Measurements from ENCODE around the gene C2CD2L. TPM values are rescaled to one million over a fixed set of nuclear protein-coding genes. Genes with fewer than 3 reads are reported as not detected.
"Not testable (repeated sequence)": the region's sequence is repeated elsewhere in the genome, so short reads cannot be mapped to it uniquely, and the experiment has no call there.

C2CD2L gene
- total RNA-seq: 10 to 100 TPM; 16.5 to 26.4 TPM

GRCh38 chr11:119106564-119107537, at the start of gene C2CD2L:
Gene C2CD2L (plus strand): TSS chr11:119107344. CDS start chr11:119107742, 398 bp downstream.
- ATAC-seq (replicated peaks): peak; percentile 90
- H3K9me3 Mint-ChIP-seq: no peaks in the 10 kb centered on the region
- H3K4me1 Mint-ChIP-seq: peaks cover 14% of the 10 kb centered on the region
- H3K4me3 Mint-ChIP-seq: peak within 1 kb of the TSS; percentile 98
- peak within 1 kb of the TSS; percentile 95 for H3K27ac Mint-ChIP-seq
- H3K36me3 Mint-ChIP-seq (ENCODE audit: low read depth): peaks cover 31% of the 10 kb centered on the region
- no peaks in the 10 kb centered on the region for H3K27me3 Mint-ChIP-seq

DNA sequence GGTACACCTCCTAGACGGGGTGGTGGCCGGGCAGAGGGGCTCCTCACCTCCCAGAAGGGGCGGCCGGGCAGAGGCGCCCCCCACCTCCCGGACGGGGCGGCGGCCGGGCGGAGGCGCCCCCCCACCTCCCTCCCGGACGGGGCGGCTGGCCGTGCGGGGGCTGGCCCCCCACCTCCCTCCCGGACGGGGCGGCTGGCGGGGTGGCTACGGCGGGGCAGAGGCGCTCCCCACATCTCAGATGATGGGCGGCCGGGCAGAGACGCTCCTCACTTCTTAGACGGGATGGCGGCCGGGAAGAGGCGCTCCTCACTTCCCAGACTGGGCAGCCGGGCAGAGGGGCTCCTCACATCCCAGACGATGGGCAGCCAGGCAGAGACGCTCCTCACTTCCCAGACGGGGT, 48.0 kb upstream of the C2CD2L start:
- peaks cover 40% of the 10 kb centered on the region for H3K36me3 Mint-ChIP-seq (ENCODE audit: low read depth)
- H3K9me3 Mint-ChIP-seq; H3K27me3 Mint-ChIP-seq; H3K4me3 Mint-ChIP-seq; ATAC-seq (replicated peaks); H3K27ac Mint-ChIP-seq: not testable (repeated sequence)
- H3K4me1 Mint-ChIP-seq: peaks cover 17% of the 10 kb centered on the region

DNA sequence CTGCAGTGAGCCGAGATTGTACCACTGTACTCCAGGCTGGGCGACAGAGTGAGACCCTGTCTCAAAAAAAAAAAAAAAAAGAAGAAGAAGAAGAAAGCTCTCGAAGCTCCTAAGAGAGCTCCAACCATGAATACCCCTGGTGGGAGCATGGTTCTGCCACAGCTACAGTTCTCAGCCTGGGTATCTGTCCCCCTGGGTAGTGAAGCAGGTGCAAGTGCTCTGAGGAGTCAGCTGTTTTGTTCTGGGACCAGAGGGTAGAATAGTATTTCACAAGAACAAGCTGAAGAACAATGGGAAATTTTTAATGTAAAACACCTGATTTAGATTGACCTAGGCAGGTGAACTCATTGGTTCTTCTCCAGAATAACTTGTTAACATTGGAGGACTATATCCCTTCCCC, 45.9 kb upstream of the C2CD2L start:
- Mint-ChIP-seq H3K4me3 (no peak overlapping the region), H3K9me3 (no peaks in the 10 kb centered on the region), H3K36me3 (ENCODE audit: low read depth) (peaks cover 29% of the 10 kb centered on the region), H3K27ac (no peak overlapping the region), H3K4me1 (peaks cover 21% of the 10 kb centered on the region), H3K27me3 (no peaks in the 10 kb centered on the region)
- ATAC-seq (replicated peaks): no peak

DNA sequence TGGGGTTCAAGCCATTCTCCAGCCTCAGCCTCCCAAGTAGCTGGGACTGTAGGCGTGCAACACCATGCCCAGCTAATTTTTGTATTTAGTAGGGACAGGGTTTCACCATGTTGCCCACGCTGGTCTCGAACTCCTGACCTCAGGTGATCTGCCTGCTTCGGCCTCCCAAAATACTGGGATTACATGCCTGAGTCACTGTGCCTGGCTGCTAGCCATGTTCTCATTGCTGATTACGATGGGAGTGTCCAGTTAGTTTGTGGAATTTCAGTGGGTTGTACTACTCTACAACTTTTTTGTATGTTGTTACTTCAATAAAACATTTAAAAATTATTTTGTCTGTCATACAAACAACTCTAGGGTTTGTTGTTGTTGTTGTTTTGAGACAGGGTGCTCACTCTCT, 44.4 kb upstream of the C2CD2L start:
- Mint-ChIP-seq H3K27me3 (no peaks in the 10 kb centered on the region), H3K4me1 (peaks cover 21% of the 10 kb centered on the region)

GRCh38 chr11:119065369-119065768, 41.8 kb upstream of the C2CD2L start:
- H3K9me3 Mint-ChIP-seq: no peaks in the 10 kb centered on the region
- peak overlapping the region; percentile 97 for H3K4me3 Mint-ChIP-seq
- H3K36me3 Mint-ChIP-seq (ENCODE audit: low read depth): peaks cover 45% of the 10 kb centered on the region
- ATAC-seq (replicated peaks): peak; percentile 20
- no peaks in the 10 kb centered on the region for H3K27me3 Mint-ChIP-seq
- peaks cover 22% of the 10 kb centered on the region for H3K4me1 Mint-ChIP-seq
- peak overlapping the region; percentile 16 for H3K27ac Mint-ChIP-seq

More for the DNA sequence above, 44.4 kb upstream of the C2CD2L start:
- no peaks in the 10 kb centered on the region for H3K9me3 Mint-ChIP-seq
- no peak for ATAC-seq (replicated peaks)
- H3K4me3 Mint-ChIP-seq: no peak overlapping the region
- H3K36me3 Mint-ChIP-seq (ENCODE audit: low read depth): peaks cover 31% of the 10 kb centered on the region
- no peak overlapping the region for H3K27ac Mint-ChIP-seq

DNA sequence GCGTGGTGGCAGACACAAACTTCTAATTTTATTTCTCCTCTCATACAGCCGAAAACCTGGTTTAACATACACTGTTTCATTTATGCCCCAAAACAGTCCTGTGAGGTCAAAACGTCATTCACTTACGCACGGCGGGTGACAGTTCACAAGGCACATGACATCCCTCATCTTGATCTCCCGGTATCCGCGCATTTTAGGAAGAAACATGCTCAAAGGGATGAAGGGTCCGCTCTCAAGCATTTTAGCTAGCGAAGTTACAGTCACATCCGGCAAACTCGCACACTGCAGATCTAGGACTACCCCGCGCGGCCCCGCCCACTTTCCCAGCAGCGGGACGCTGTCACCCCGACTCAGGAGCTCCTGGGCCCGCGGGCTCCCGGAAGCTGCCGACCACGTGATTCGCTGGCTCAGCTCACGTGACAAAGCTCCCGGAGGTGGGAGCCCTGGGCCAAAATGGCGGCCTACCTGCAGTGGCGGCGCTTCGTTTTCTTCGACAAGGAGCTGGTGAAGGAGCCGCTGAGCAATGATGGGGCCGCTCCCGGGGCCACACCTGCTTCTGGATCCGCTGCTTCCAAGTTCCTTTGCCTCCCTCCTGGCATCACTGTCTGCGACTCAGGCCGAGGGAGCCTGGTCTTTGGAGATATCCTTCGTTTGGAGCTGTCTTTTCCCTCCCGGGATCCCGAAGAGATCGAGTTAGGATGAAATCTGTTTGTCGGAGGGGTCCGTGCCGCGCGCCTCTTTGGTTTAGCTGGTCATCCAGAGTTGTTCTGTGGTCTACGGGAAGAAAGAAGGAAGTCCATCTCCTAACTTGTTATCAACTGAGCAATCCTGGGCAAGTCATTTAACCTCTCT, 39.5 kb upstream of the C2CD2L start, which contains the start of gene VPS11:
TSS of gene VPS11 (plus strand) at position 448 of the 852 bp plus-strand sequence. CDS start at position 454, 6 bp downstream.
- ATAC-seq (replicated peaks): peak; percentile 97
- H3K27me3 Mint-ChIP-seq: no peaks in the 10 kb centered on the region
- peak within 1 kb of the TSS; percentile 97 for H3K4me3 Mint-ChIP-seq
- peak within 1 kb of the TSS; percentile 99 for H3K27ac Mint-ChIP-seq
- no peaks in the 10 kb centered on the region for H3K9me3 Mint-ChIP-seq
- peaks cover 23% of the 10 kb centered on the region for H3K4me1 Mint-ChIP-seq
- H3K36me3 Mint-ChIP-seq (ENCODE audit: low read depth): peaks cover 63% of the 10 kb centered on the region

DNA sequence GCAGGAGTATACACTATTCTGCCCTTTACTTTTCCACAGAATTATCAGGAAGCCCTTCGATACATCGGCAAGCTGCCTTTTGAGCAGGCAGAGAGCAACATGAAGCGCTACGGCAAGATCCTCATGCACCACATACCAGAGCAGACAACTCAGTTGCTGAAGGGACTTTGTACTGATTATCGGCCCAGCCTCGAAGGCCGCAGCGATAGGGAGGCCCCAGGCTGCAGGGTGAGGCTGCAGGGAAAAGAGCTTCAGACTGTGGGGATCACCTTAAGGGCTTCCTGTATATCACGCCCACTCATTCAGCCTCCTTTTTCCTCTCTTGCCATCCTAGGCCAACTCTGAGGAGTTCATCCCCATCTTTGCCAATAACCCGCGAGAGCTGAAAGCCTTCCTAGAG, 29.3 kb upstream of the C2CD2L start:
- no peaks in the 10 kb centered on the region for H3K27me3 Mint-ChIP-seq
- no peaks in the 10 kb centered on the region for H3K9me3 Mint-ChIP-seq
- no peak overlapping the region for H3K27ac Mint-ChIP-seq
- H3K4me1 Mint-ChIP-seq: peaks cover 2% of the 10 kb centered on the region
- no peak overlapping the region for H3K4me3 Mint-ChIP-seq
- ATAC-seq (replicated peaks): no peak
- H3K36me3 Mint-ChIP-seq (ENCODE audit: low read depth): peaks cover 93% of the 10 kb centered on the region

DNA sequence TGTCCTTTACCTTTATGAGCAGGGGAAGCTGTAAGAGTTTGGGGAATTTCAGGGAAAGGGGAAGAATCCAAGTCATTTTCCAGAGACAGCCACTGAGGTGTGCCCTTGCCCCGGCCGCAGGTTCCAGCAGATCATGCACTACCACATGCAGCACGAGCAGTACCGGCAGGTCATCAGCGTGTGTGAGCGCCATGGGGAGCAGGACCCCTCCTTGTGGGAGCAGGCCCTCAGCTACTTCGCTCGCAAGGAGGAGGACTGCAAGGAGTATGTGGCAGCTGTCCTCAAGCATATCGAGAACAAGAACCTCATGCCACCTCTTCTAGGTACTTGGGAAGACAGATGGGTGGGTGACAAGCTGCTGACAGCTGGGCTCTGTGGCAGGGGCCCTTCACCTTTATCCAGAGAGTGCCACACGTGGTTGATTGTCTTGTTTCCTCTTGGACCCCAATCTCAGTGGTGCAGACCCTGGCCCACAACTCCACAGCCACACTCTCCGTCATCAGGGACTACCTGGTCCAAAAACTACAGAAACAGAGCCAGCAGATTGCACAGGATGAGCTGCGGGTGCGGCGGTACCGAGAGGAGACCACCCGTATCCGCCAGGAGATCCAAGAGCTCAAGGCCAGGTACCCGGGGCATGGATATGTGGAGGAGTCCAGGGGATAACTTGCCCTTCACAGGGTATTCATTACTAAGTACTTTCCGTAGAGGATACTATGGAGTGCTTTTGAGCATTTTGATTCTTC, 28.3 kb upstream of the C2CD2L start:
- peaks cover 83% of the 10 kb centered on the region for H3K36me3 Mint-ChIP-seq (ENCODE audit: low read depth)
- no peak for ATAC-seq (replicated peaks)
- H3K4me1 Mint-ChIP-seq: no peaks in the 10 kb centered on the region
- H3K4me3 Mint-ChIP-seq: no peak overlapping the region
- no peaks in the 10 kb centered on the region for H3K27me3 Mint-ChIP-seq
- no peaks in the 10 kb centered on the region for H3K9me3 Mint-ChIP-seq
- H3K27ac Mint-ChIP-seq: no peak overlapping the region

GRCh38 chr11:119081682-119082260, 25.4 kb upstream of the C2CD2L start:
- peaks cover 59% of the 10 kb centered on the region for H3K36me3 Mint-ChIP-seq (ENCODE audit: low read depth)

DNA sequence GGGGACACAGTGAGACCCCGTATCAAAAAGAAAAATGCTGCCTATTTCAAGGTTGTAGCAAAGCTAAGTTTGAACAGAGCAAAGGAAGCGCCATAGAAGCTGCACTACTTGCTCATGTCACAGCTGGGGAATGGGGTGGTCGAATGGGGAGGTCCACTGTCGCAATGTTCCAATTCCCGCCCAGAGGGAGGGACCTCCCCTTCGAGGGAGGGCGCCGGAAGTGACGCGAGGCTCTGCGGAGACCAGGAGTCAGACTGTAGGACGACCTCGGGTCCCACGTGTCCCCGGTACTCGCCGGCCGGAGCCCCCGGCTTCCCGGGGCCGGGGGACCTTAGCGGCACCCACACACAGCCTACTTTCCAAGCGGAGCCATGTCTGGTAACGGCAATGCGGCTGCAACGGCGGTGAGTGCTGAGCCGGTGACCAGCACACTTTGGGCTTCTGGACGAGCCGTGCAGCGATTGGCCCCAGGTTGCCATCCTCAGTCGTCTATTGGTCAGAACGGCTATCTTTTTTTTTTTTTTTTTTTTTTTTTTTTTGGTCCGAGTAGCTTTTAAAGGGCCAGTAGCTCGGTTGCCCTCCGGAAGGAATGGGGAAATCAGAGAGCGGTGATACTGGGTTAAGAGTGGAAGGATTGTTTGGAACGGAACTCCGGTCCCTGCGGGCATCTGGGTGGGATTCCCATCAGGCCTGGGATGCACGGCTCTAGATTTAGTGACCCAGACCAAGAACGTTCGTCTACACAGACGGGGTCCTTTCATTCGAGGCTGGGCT, 22.3 kb upstream of the C2CD2L start, which contains the start of gene HMBS:
TSS of gene HMBS (plus strand) at position 219 of the 774 bp plus-strand sequence. CDS start at position 372, 153 bp downstream.
- Mint-ChIP-seq H3K9me3 (no peaks in the 10 kb centered on the region), H3K36me3 (ENCODE audit: low read depth) (peaks cover 31% of the 10 kb centered on the region), H3K27ac (peak within 1 kb of the TSS; percentile 93), H3K4me3 (peak within 1 kb of the TSS; percentile 96), H3K27me3 (no peaks in the 10 kb centered on the region), H3K4me1 (no peaks in the 10 kb centered on the region)
- peak; percentile 95 for ATAC-seq (replicated peaks)

More at GRCh38 chr11:119081682-119082260, 25.4 kb upstream of the C2CD2L start:
- peak overlapping the region; percentile 20 for H3K27ac Mint-ChIP-seq
- no peaks in the 10 kb centered on the region for H3K9me3 Mint-ChIP-seq
- H3K27me3 Mint-ChIP-seq: no peaks in the 10 kb centered on the region
- H3K4me3 Mint-ChIP-seq: no peak overlapping the region
- H3K4me1 Mint-ChIP-seq: no peaks in the 10 kb centered on the region
- ATAC-seq (replicated peaks): no peak

- H3K27ac Mint-ChIP-seq: peak overlapping the region; percentile 93
- no peaks in the 10 kb centered on the region for H3K4me1 Mint-ChIP-seq
- no peaks in the 10 kb centered on the region for H3K9me3 Mint-ChIP-seq
- no peaks in the 10 kb centered on the region for H3K27me3 Mint-ChIP-seq
- peak; percentile 39 for ATAC-seq (replicated peaks)
- peaks cover 31% of the 10 kb centered on the region for H3K36me3 Mint-ChIP-seq (ENCODE audit: low read depth)
- peak overlapping the region; percentile 96 for H3K4me3 Mint-ChIP-seq
Measured at GRCh38 chr11:119085437-119085847, 21.7 kb upstream of the C2CD2L start.

DNA sequence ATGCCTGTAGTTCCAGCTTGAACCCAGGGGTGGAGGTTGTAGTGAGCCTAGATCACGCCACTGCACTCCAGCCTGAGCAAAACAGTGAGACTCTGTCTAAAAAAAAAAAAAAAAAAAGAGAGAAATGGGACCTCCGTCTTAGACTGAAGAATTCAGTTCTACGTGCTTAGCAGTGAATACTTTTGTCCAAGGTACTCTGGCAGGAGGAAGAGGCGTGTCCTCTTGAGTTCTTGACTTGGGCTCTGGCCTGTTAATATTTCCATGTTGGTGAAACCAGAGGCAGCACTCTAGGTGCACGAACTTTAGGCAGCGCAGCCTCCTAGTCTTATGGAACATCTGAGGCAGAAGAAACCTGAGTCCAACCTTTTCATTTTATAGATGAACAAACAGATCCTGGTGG, 20.0 kb upstream of the C2CD2L start:
- no peaks in the 10 kb centered on the region for H3K27me3 Mint-ChIP-seq
- no peaks in the 10 kb centered on the region for H3K9me3 Mint-ChIP-seq
- no peak overlapping the region for H3K4me3 Mint-ChIP-seq
- peaks cover under 1% of the 10 kb centered on the region for H3K4me1 Mint-ChIP-seq
- no peak overlapping the region for H3K27ac Mint-ChIP-seq
- peaks cover 20% of the 10 kb centered on the region for H3K36me3 Mint-ChIP-seq (ENCODE audit: low read depth)
- no peak for ATAC-seq (replicated peaks)

GRCh38 chr11:119087747-119088241, 19.4 kb upstream of the C2CD2L start:
- Mint-ChIP-seq H3K27ac (no peak overlapping the region), H3K4me1 (peaks cover 6% of the 10 kb centered on the region), H3K27me3 (no peaks in the 10 kb centered on the region), H3K4me3 (no peak overlapping the region), H3K36me3 (ENCODE audit: low read depth) (peaks cover 21% of the 10 kb centered on the region), H3K9me3 (no peaks in the 10 kb centered on the region)
- ATAC-seq (replicated peaks): no peak
